ENCODE data around the gene PLXNB3. TPM values are rescaled to one million over a fixed set of nuclear protein-coding genes. Genes with fewer than 3 reads are reported as not detected.

Gene PLXNB3
- 3.3 TPM for total RNA-seq
- long read RNA-seq, partial matches to known transcripts: 3 of 4 reads
- long read RNA-seq, other reads (novel, unspliced or antisense): 1 of 4 reads

- H3K4me1 ChIP-seq: peaks cover 3% of the 10 kb centered on the region
- no peaks in the 10 kb centered on the region for H3K9me3 ChIP-seq
- H3K36me3 ChIP-seq: no peaks in the 10 kb centered on the region
- peak within 1 kb of the TSS; percentile 42 for H3K27ac ChIP-seq
- peak; percentile 77 for TF ChIP-seq CTCF (IDR thresholded peaks at IDR 0.05)
- peak; percentile 95 for ATAC-seq
- no peak within 1 kb of the TSS for H3K4me3 ChIP-seq
- intact Hi-C loops (cut with DNase I): loop anchor here (10.0 kb wide), 1 partner anchor 191 kb away; no protein-coding TSS in a partner anchor
- DNase-seq: peak; percentile 89
- H3K27me3 ChIP-seq: no peaks in the 10 kb centered on the region
Observed at GRCh38 chrX:153763989-153764755, at the start of gene PLXNB3. PLXNB3 (plus strand) TSS chrX:153764249; CDS start chrX:153765536, 1,287 bp downstream.

GRCh38 chrX:153714256-153714655, 49.8 kb upstream of the PLXNB3 start:
- Histone ChIP-seq H3K36me3 (peaks cover 32% of the 10 kb centered on the region), H3K27me3 (no peaks in the 10 kb centered on the region), H3K4me1 (no peaks in the 10 kb centered on the region), H3K4me3 (no peak overlapping the region), H3K27ac (no peak overlapping the region), H3K9me3 (no peaks in the 10 kb centered on the region)
- no peak for ATAC-seq
- no peak for DNase-seq
- intact Hi-C loops (cut with DNase I): no loop called here
- no peak for TF ChIP-seq CTCF (IDR thresholded peaks at IDR 0.05)

- H3K36me3 ChIP-seq: peaks cover 50% of the 10 kb centered on the region
- TF ChIP-seq CTCF (IDR thresholded peaks at IDR 0.05): no peak
- intact Hi-C loops (cut with DNase I): no loop called here
- no peaks in the 10 kb centered on the region for H3K9me3 ChIP-seq
- ATAC-seq (no peak), DNase-seq (no peak)
- no peaks in the 10 kb centered on the region for H3K4me1 ChIP-seq
- H3K27ac ChIP-seq: no peak overlapping the region
- H3K27me3 ChIP-seq: no peaks in the 10 kb centered on the region
- no peak overlapping the region for H3K4me3 ChIP-seq
Observed at GRCh38 chrX:153717445-153717844, 46.6 kb upstream of the PLXNB3 start.

GRCh38 chrX:153719238-153719637, 44.8 kb upstream of the PLXNB3 start:
- H3K36me3 ChIP-seq: peaks cover 42% of the 10 kb centered on the region
- DNase-seq: no peak

GRCh38 chrX:153719701-153720100, 44.3 kb upstream of the PLXNB3 start:
- Histone ChIP-seq H3K4me3 (no peak overlapping the region), H3K9me3 (no peaks in the 10 kb centered on the region), H3K4me1 (no peaks in the 10 kb centered on the region), H3K27me3 (no peaks in the 10 kb centered on the region), H3K27ac (no peak overlapping the region), H3K36me3 (peaks cover 37% of the 10 kb centered on the region)
- no peak for DNase-seq
- TF ChIP-seq CTCF (IDR thresholded peaks at IDR 0.05): no peak
- ATAC-seq: no peak
- intact Hi-C loops (cut with DNase I): no loop called here

More at GRCh38 chrX:153719238-153719637, 44.8 kb upstream of the PLXNB3 start:
- TF ChIP-seq CTCF (IDR thresholded peaks at IDR 0.05): no peak
- intact Hi-C loops (cut with DNase I): no loop called here
- no peaks in the 10 kb centered on the region for H3K27me3 ChIP-seq
- ATAC-seq: peak; percentile 41
- no peaks in the 10 kb centered on the region for H3K4me1 ChIP-seq
- H3K27ac ChIP-seq: no peak overlapping the region
- H3K9me3 ChIP-seq: no peaks in the 10 kb centered on the region
- no peak overlapping the region for H3K4me3 ChIP-seq
